PFSK-1 (cell line): ENCODE data around the gene CLEC5A.

Experiments used
- POLR2AphosphoS5 ChIP-seq: IDR thresholded peaks from 2 replicates; pipeline ENCODE4 v1.6.1; 2012; ENCODE audit warnings: low read depth, mild to moderate bottlenecking, control low read depth, low read length, moderate library complexity
- SIN3A ChIP-seq: IDR thresholded peaks from 2 replicates; pipeline ENCODE4 v1.6.1; 2012; ENCODE audit warnings: mild to moderate bottlenecking, low read length, moderate library complexity, borderline replicate concordance; ENCODE audit not compliant: insufficient read depth
- TAF1 ChIP-seq: IDR thresholded peaks from 2 replicates; pipeline ENCODE4 v1.6.1; 2012; ENCODE audit warnings: low read length, control low read depth, borderline replicate concordance; ENCODE audit not compliant: insufficient read depth

DNA sequence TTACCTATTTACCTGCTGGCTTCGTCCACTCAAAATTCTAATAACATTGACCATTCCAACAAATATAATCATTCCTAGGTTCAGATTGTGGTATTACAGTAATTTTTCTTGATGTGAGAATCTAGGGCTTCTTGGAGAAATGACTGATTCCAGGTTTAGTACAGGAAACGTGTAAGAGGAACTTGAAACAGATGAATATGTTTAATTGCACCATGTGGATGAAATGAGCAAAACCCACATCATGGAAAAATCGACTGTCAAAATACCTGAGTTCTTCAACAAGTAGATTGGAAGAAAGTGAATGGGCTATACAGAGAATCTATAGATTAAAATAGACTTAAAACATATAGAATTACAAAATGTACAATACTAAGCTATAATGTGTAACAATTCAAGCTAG, 55.4 kb downstream of the CLEC5A start:
- TF ChIP-seq POLR2AphosphoS5 = no peak
- no peak for TF ChIP-seq SIN3A
- no peak for TF ChIP-seq TAF1
